ENCODE measurements around the gene MAJIN.

- TF ChIP-seq EZH2 (IDR thresholded peaks at IDR 0.05), result no peak
- no peak for TF ChIP-seq FOXP2 (optimal IDR thresholded peaks at IDR 0.05; ENCODE audit: control extremely low read depth, extremely low read length, insufficient read depth)
- TF ChIP-seq POLR2AphosphoS5 (IDR thresholded peaks at IDR 0.05; ENCODE audit: borderline replicate concordance, low read depth, low read length), result no peak
Observed at GRCh38 chr11:64998141-64998540, 26.2 kb upstream of the MAJIN start.
